T-helper 1 cell treated with Interleukin-12 subunit alpha and Interleukin-12 subunit beta and Interleukin-4 antibody, amounts not matched to agents 30 ng/mL and 1 ng/mL, for 36 hours (primary cell): ENCODE data around the gene CYTH1. TPM values are rescaled to one million over a fixed set of nuclear protein-coding genes. Genes with fewer than 3 reads are reported as not detected.

ENCODE experiments used
- intact Hi-C: fragments of 100-400 bp; cut with micrococcal nuclease; formaldehyde crosslinking; loops from one replicate; pipeline ENCODE4 v1.15.1; 2024
- total RNA-seq: library from RNA; stranded (reverse); gene quantifications from 2 replicates; pipeline ENCODE4 v1.2.3, GENCODE V29; 2022

CYTH1 gene
- total RNA-seq, 1 donor from 2014 or later = 310 TPM

DNA sequence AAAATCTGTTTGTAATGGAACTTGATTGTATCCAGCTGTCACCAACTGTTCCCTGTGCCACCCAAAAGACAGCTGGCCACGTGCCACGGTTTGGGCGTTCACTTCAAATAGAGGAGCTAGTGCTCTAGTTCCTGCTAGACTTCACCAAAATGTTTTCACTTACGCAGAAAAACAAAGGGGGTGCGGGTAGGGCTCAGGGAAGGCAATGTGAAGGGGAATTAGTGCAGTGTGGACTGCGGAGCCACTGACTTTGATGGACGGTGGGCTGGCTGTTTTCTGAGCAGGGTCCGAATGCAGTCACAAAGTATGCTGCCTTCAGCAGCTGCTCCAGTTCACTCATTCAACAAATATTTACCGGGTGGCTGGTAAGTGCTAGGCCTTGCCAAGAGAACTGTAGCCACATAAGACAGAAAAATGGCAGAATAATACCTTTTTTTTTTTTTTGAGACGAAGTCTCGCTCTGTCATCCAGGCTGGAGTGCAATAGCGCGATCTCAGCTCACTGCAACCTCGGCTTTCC lies 7.6 kb upstream of the CYTH1 start:
- intact Hi-C loops = no loop called here

DNA sequence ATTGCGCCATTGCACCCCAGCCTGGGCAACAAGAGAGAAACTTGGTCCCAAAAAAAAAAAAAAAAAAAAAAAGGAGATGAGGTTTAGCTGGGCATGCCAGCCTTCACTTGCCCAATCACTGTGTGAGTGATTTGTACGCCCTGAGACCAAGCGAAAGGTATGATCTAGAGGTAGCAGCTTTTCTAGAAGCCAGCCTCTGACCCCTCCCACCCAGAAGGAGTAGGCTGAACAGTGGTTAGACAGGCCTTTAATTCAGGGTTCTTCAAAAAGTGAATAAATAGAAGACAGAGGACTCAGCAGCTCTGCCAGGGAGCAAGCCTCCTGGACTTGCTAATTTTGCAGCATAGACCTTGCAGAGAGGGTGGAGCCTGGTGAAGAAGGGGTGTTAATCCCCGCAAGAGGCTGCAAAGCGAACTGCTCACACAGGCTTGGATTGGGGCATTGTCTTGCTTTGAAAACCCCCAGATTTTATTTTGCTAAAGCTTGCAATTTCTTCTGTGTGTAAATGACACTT lies 7.1 kb upstream of the CYTH1 start:
- intact Hi-C loops = no loop called here

DNA sequence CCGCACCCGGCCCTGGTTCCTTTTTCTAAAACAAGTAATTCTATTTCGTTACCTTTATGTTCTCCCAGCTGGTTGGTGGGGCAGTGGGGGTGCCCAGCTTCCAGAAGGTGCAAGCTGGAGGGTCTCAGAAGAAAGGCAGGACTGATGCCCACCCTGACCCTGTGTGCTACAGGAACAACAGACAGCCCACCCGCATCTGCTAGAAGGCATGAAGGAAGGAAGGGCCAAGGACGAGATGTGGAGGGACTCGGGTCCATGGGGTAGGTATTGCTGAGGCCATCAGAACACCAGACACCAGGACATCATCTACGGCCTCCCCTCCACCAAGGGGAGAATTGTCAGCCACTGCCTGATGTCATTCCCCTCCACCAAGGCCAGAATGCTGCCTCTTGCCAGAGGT lies 6.4 kb upstream of the CYTH1 start:
- intact Hi-C loops = no loop called here

DNA sequence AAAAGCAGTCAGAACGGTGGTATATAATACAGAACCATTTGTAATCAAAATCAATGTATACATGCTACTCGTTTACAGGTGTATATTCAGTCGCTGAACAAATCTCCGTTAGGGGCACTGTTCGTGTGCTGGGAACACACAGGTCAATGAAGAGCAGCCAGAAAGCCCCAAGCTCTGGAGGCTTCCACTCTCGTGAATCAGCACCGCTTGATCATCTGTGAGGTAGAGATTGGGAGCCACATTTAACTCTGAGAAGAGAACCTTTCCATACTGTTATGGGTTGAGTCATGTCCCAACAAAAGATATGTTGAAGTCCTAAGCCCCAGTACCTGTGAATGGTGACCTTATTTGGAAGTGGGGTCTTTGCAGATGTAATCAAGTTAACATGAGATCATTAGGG lies 5.4 kb upstream of the CYTH1 start:
- intact Hi-C loops = no loop called here

DNA sequence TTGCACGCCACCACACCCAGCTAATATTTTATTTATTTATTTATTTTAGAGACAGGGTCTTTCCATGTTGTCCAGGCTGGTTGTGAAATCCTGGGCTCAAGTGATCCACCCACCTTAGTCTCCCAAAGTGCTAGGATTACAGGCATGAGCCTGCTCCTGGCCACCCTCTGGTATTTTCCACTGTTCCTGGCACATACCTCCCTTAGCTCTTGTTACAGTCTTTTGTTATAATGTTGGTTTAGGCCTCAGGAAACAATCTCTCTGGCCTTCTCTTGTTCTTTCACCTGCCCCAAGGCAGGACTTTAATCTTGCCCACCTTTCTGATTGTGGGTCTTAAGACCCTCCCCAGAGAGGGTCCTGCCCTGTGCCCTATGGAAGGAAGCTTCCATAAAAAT lies 3.6 kb upstream of the CYTH1 start:
- intact Hi-C loops = loop anchor here (2.0 kb wide), 1 partner anchor 13 kb away; no protein-coding TSS in a partner anchor

DNA sequence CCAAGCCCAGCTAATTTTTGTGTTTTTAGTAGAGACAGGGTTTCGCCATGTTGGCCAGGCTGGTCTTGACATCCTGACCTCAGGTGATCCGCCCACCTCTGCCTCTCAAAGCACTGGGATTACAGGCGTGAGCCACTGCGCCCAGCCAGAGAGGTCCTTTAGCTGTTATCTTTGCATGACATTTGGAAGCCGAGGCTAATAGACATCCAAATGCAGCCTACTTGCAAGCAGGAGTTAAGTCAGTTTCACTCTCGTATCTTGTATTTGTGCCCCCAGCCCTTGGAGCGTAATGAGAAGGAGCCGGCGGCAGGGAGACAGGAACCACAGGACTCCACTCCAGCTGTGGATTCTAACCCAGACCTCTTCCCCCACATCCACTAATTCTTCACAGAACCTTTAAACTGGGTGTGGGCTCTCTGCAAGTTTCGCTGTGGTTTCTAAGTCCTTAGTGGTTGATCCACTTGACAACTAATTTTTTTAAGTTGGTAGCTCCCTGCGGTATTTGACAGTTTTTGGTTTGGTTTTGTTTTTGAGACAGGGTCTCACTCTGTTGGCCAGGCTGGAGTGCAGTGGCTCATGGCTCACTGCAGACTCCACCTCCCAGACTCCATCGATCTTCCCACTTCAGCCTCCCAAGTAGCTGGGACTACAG lies 3.1 kb upstream of the CYTH1 start:
- intact Hi-C loops = loop anchor here (2.0 kb wide), 1 partner anchor 14 kb away; no protein-coding TSS in a partner anchor

DNA sequence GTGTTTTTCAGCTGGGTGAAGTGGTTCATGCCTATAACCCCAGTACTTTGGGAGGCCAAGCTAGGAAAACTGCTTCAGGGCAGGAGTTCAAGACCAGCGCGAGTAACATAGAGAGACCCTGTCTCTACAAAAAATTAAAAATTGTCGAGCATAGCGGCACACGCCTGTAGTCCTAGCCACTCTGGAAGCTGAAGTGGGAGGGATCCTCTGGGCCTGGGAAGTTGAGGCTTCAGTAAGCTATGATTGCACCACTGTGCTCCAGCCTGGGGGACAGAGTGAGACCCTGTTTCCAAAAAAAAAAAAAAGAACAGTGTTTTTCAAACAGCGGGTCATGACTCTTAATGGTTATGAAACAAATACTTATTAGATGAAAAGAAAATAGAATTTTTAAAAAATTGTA lies 2.3 kb upstream of the CYTH1 start:
- intact Hi-C loops = loop anchor here (2.0 to 5.0 kb wide), 3 partner anchors 14 to 532 kb away; no protein-coding TSS in a partner anchor

DNA sequence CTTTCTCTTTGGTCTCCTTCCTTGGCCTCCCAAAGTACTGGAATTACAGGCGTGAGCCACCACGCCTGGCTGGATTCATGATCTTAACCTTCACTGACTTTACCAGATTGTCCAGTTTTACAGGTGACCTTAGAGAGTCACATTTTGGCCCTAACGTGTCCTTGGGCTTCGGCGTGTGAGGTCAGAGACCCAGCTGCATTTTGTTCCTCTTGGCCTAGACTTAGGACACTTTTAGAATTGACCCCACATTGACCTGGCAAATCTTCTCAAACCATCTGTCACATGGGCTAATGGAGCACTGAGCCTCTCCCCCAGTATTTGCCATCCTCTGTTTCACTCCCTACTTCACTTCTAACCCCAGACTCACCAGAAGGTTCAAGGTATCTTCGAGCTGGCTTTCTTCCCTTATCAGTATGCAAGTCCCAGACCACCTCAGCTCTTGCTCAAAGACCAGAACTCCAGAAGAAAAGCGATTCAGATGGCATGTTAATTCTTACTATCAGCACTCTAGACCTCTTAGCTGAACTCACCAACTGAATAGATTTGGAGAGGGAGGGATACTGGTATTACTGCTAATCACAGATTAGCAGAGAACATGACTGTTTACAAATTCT lies 1.7 kb upstream of the CYTH1 start:
- intact Hi-C loops = loop anchor here (2.0 to 5.0 kb wide), 4 partner anchors 15 to 532 kb away; partner anchors contain the start of gene USP36

DNA sequence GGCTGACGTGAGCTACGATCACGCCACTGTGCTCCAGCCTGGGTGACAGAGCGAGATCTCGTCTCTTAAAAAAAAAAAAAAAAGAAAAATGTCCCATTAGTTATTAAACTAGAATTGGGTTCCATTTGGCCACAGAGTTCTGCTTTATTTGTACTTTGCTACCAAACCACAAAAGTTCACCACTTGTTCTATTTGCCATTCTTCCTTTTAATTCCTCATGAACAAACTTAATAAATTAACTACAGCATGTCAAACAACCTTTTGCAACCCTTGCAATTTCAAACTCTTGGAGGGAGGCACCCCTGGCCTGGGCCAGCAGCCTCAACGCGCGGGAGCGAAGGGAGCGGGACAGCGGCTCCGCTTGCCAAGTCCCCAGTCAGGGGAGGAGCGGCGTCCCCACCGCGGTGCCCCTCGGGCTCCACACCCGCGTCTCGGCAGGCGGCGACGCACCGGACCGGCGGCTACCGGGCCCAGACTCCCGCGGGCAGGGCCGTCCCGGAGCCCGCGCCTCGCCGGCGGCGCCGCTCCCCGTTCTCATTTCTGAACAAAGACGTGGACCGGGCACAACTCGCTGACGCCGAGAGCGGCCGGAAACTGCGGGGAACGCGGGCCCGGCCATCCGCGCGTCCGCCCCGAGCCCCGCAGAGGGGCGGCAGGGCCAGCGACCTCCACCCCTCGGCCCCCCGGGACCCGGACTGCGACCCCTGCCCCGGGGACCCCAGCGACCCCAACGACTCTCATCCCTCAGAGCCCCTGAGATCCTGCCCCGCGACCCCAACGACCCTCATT lies 775 bp downstream of the CYTH1 start:
- intact Hi-C loops = loop anchor here (5.0 kb wide), 2 partner anchors 424 to 529 kb away; no protein-coding TSS in a partner anchor

DNA sequence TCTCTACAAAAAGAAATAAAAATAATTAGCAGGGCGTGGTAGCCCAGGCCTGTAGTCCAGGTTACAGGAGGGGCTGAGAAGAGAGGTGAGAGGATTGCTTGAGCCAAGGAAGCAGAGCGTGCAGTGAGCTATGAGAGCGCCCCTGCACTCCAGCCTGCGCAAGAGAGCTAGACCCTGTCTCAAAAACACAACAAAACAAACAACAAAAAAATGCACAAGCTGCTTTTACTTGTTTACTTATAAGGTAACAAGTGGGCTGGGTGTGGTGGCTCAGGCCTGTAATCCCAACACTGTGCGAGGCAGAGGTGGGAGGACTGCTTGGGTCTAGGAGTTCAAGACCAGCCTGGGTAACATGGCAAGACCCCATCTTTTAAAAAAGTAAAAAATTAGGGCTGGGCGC lies 1.7 kb downstream of the CYTH1 start:
- intact Hi-C loops = loop anchor here (1.0 to 5.0 kb wide), 3 partner anchors 44 to 528 kb away; no protein-coding TSS in a partner anchor

DNA sequence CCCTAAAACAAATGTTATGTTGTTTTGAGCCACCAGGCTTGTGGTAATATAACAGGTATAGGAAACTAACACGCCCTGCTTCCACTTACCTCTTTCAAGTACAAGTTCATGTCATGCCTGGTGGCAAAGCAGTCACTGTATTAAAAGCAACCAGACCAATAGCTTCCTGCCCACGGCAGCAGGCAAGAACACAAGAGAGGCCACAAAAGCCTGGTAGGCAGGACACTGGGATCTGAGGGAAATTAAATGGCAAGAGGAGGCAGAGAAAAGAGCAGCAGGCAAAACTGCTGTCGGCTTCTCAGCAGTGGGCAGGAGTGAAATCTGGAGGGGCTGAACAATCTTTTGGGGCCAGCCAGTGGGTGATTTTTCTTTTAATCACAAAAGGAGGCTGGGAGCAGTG lies 2.2 kb downstream of the CYTH1 start:
- intact Hi-C loops = loop anchor here (1.0 to 5.0 kb wide), 5 partner anchors 21 to 528 kb away; no protein-coding TSS in a partner anchor

DNA sequence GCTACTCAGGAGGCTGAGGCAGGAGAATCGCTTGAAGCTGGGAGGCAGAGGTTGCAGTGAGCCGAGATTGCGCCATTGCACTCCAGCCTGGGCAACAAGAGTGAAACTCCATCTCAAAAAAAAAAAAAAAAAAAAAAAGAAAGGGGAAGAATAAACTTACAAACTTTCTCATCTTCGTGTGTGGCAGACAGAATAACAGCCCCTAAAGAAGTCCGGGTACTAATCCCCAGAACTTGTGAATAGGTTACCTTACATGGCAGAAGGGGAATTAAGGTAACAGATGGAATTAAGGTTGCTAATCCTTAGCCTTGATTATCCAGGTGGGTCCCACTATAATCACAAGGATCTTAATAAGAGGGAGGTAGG lies 2.8 kb downstream of the CYTH1 start:
- intact Hi-C loops = loop anchor here (1.0 kb wide), 2 partner anchors 20 to 31 kb away; no protein-coding TSS in a partner anchor

DNA sequence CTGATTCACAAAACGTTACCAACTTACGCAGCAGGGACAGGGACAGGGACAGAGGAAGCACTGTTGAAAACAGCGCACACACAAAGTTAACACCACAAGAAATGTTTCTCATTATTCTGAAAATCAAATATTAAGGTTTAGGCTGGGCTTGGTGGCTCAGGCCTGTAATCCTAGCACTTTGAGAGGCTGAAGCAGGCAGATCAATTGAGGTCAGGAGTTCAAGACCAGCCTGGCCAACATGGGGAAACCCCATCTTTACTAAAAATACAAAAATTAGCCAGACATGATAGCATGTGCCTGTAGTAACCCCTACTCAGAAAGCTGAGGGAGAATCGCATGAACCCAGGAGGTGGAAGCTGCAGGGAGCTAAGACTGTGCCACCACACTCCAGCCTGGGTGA lies 4.2 kb downstream of the CYTH1 start:
- intact Hi-C loops = no loop called here

DNA sequence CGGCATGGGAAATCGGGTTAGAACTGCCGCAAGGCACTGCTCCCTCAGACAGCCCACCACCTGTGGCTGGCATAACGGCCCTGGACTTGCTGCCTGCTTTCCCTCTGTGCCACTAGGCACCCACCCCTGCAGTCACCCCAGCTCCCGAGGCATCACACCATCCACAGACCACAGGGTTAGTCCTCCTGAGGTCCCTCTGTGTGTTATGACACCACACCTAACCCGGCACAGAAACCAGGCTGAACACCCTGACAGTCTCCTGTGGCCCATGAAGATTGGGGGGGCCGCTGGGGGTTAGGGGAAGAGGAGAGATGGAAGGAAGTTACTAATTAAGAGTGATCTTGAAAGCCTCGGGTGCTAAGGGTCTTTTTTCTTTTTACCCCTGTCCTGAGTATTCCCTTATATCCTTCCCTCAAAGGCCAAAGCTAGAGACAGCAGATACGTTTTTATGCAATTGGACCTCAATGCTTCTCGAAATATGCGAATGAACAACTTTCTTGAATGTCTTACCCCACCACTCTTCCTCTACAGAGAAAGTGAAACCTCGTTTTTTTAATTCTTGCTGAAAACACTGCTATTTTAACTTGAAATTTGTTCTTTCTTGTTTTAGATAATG lies 7.0 kb downstream of the CYTH1 start:
- intact Hi-C loops = loop anchor here (1.0 to 2.0 kb wide), 2 partner anchors 16 to 66 kb away; no protein-coding TSS in a partner anchor

DNA sequence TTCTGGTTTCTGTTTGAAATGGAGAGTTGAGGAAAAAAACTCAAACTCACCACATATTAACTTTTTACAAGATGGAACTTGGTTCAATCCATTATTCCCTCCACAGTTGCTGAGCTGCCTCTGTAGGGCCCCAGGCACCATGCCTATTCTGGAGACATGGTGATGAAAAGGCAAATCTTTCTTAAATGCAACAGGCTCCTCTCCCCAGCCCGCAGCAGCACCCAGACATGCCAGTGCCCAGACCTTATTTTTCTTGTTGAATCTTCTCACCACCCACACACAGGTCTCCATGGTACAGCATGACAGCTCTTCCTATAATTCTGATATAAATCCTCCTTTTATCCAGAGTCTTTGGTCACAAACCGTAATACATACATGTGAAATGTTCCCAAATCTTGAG lies 7.6 kb downstream of the CYTH1 start:
- intact Hi-C loops = loop anchor here (2.0 kb wide), 1 partner anchor 66 kb away; no protein-coding TSS in a partner anchor

DNA sequence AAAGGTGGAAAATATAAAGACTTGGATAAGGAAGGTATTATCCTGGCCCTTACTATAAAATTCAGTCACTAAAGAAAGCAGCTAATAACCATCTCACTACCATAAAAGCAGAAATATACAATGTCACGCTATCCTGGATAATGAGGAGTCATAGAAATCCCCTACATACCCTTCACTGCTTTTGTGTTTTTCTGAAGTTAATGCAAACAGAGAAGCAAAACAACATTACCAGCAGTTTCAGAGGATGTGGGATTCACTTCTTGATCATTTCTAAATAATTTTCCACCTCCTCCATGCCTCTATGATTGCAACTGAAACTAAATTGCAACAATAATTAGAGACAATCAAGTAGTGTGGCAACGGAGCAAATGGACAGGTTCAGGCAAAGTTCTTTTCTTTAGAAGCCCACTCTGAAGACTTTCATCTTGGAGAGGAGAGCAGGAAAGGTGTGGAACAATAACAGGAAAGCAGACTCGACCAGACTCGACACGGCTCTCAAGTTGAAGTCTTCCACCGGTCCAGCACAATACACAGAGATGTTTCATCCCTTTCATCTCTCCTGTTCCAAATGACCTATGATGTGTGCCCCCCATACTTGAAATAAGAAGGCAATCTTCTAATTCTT lies 10.2 kb downstream of the CYTH1 start:
- intact Hi-C loops = loop anchor here (1.0 kb wide), 3 partner anchors 13 to 45 kb away; no protein-coding TSS in a partner anchor

DNA sequence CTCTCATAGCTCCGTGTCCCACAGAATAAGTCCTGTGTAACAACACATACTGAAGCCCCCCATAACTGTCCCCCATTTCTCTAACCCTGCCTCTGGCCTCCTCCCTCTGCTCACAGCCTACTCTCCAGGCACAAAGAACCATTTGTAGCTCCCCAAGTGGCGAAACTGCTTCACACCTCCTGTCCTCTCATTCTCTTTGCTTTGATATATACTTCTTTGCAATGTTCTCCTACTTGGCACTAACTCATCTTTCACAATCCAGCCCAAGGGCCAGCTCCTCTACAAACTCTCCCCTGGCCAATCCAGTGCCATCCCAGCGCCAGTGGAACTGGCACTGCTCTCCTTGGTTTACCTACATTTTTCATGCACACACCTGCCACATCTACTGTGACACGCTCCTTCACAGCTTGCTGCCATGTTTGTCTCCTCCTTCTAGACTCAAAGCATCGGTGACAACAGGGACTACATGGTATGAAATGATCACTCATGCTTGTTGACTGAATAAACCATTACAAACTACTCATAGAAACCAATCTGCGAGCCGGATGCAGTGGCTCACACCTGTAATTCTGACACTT lies 12.8 kb downstream of the CYTH1 start:
- intact Hi-C loops = no loop called here

DNA sequence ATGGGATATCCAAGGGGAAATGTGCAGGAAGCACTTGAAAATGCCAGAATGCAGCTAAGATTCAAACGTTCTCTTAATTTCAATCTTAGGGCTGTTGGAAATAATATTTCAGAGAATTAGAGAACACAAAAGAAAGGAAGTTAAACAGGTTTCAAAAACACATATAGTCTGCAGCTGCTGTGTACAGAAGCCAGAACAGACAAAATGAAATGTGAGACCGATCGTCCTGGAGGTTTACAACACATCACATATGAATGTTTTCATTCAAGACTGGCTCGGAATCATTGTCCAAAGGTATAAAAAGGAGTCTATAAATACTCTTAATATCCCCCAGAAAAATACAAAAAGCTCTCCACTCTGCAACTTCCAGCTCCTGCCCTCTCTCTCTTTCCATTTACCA lies 14.3 kb downstream of the CYTH1 start:
- intact Hi-C loops = no loop called here

DNA sequence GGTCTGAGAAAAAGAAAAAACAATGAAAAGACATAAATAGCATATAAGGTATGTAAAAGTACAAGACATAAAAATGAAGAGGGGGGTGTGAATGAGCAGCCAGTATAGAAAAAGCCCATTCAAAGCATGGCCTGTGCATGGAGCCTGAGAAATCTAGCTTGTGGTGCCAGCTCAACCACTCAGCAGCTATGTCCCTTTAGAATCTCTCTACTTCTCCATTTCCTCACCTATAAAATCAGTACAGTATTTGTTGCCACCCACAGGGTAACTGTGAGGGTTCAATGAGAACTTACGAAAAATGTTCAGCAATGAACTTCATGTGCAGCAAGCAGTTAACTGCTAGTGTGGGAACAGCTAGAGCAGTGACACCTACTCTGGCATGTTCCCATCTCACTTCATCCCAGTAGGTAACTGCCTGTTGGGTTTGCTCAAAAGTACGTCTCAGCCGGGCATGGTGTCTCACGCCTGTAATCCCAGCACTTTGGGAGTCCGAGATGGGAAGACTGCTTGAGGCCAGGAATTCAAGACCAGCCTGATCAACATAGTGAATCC lies 15.3 kb downstream of the CYTH1 start:
- intact Hi-C loops = no loop called here

DNA sequence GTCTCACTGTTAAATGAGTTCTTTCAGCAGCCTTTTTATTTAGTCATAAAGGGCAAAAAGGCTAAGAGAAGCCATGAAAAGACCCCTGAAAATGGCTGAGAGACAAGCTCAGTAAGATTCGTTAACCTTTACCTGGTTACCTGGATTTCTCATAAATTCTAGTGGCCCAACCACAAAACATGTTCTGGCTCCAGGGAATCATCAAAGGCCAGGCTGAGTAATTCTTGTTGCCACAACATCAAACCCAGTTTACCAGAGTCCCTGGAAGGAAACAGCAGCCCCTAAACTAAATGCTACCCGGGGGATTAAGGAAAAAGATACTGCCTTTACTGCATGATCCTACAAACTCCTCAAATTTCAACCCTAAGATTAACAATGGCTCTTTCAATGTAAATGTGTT lies 15.8 kb downstream of the CYTH1 start:
- intact Hi-C loops = no loop called here
